ENCODE results near the gene PGBD5. TPM values are rescaled to one million over a fixed set of nuclear protein-coding genes. Genes with fewer than 3 reads are reported as not detected.

The PGBD5 gene
- total RNA-seq, 6 experiments from 2014 or later: 0.05 TPM; not detected in 5

- Mint-ChIP-seq H3K36me3 (ENCODE audit: low read depth) (no peaks in the 10 kb centered on the region), H3K27me3 (ENCODE audit: insufficient read depth) (peaks cover 6% of the 10 kb centered on the region), H3K4me1 (ENCODE audit: low read depth) (peaks cover 11% of the 10 kb centered on the region; the same call in 1 of the 2 replicates), H3K9me3 (peaks cover 15% of the 10 kb centered on the region; the same call in 1 of the 2 replicates), H3K27ac (no peak overlapping the region), H3K4me3 (no peak overlapping the region)
- DNase-seq: no peak
- TF ChIP-seq CTCF (IDR thresholded peaks at IDR 0.05): no peak
These were observed 93.5 kb downstream of the PGBD5 start for GRCh38 chr1:230332575-230333066.

- no peak overlapping the region for H3K27ac Mint-ChIP-seq
- peaks cover 11% of the 10 kb centered on the region; the same call in 1 of the 2 replicates for H3K4me1 Mint-ChIP-seq (ENCODE audit: low read depth)
- H3K27me3 Mint-ChIP-seq (ENCODE audit: insufficient read depth): peaks cover 6% of the 10 kb centered on the region
- no peak for DNase-seq
- no peaks in the 10 kb centered on the region for H3K36me3 Mint-ChIP-seq (ENCODE audit: low read depth)
- TF ChIP-seq CTCF (IDR thresholded peaks at IDR 0.05): no peak
- H3K9me3 Mint-ChIP-seq: peaks cover 15% of the 10 kb centered on the region; the same call in 1 of the 2 replicates
- no peak overlapping the region for H3K4me3 Mint-ChIP-seq
These were observed 94.1 kb downstream of the PGBD5 start for GRCh38 chr1:230332061-230332460.

GRCh38 chr1:230330157-230330556 is 96.0 kb downstream of the PGBD5 start:
- Mint-ChIP-seq H3K9me3 (peaks cover 10% of the 10 kb centered on the region; the same call in 1 of the 2 replicates), H3K4me1 (ENCODE audit: low read depth) (peaks cover 11% of the 10 kb centered on the region; the same call in 1 of the 2 replicates), H3K27me3 (ENCODE audit: insufficient read depth) (peaks cover 1% of the 10 kb centered on the region), H3K4me3 (no peak overlapping the region), H3K27ac (no peak overlapping the region), H3K36me3 (ENCODE audit: low read depth) (no peaks in the 10 kb centered on the region)
- TF ChIP-seq CTCF (IDR thresholded peaks at IDR 0.05): no peak
- no peak for DNase-seq

GRCh38 chr1:230328342-230329015 is 97.7 kb downstream of the PGBD5 start:
- no peak overlapping the region for H3K27ac Mint-ChIP-seq
- H3K4me3 Mint-ChIP-seq: no peak overlapping the region
- H3K4me1 Mint-ChIP-seq (ENCODE audit: low read depth): peaks cover 11% of the 10 kb centered on the region; the same call in 1 of the 2 replicates
- DNase-seq: no peak
- peaks cover 6% of the 10 kb centered on the region; the same call in 1 of the 2 replicates for H3K9me3 Mint-ChIP-seq
- TF ChIP-seq CTCF (IDR thresholded peaks at IDR 0.05): no peak
- no peaks in the 10 kb centered on the region for H3K36me3 Mint-ChIP-seq (ENCODE audit: low read depth)
- peaks cover 3% of the 10 kb centered on the region for H3K27me3 Mint-ChIP-seq (ENCODE audit: insufficient read depth)

GRCh38 chr1:230327892-230328284 is 98.2 kb downstream of the PGBD5 start:
- no peaks in the 10 kb centered on the region for H3K36me3 Mint-ChIP-seq (ENCODE audit: low read depth)

More at GRCh38 chr1:230327892-230328284, 98.2 kb downstream of the PGBD5 start:
- Mint-ChIP-seq H3K4me1 (ENCODE audit: low read depth) (peaks cover 11% of the 10 kb centered on the region; the same call in 1 of the 2 replicates), H3K9me3 (peaks cover 6% of the 10 kb centered on the region; the same call in 1 of the 2 replicates), H3K27me3 (ENCODE audit: insufficient read depth) (peaks cover 3% of the 10 kb centered on the region), H3K4me3 (no peak overlapping the region), H3K27ac (no peak overlapping the region)
- TF ChIP-seq CTCF (IDR thresholded peaks at IDR 0.05): no peak
- no peak for DNase-seq
